Endothelial cell of umbilical vein (primary cell): Measurements from ENCODE around the gene KRT74. TPM values are rescaled to one million over a fixed set of nuclear protein-coding genes. Genes with fewer than 3 reads are reported as not detected.

Experiments
- BruUV-seq: library from RNA; stranded (reverse); fragments of 400-500 nt; replicated peaks from 2 replicates; lab custom pipeline; 2021; lab: Mats Ljungman, UMichigan
- CTCF ChIA-PET: fragments of 300-600, 350-600 bp; sonication (Branson Sonifier 250); formaldehyde crosslinking; loops from one replicate; lab custom pipeline; 2021; ENCODE audit warnings: antibody characterized with exemption, inconsistent platforms; lab: Charles Lee
- POLR2A ChIA-PET: fragments of 300-600, 350-600 bp; sonication (Branson Sonifier 250); formaldehyde crosslinking; loops from one replicate; lab custom pipeline; 2021; ENCODE audit warnings: antibody characterized with exemption, inconsistent platforms; lab: Charles Lee
- DNase-seq: peaks from one replicate; pipeline ENCODE4 v3.0.0-alpha.2; 2011; ENCODE audit warnings: low read depth, low spot score
- FAIRE-seq: peaks from 2 replicates; lab custom pipeline; 2011; peaks lifted over from hg19 to GRCh38; lab: Jason Lieb, UNC
- H2AFZ ChIP-seq: 2 replicates; pipeline ENCODE4 v1.6.0; 2012; ENCODE audit warnings: low read depth, low read length, control low read depth, inconsistent platforms
- H3K27ac ChIP-seq: 2 replicates; pipeline ENCODE4 v1.5.1; 2011; ENCODE audit warnings: low read depth, mild to moderate bottlenecking, control low read depth, low read length, moderate library complexity; ENCODE audit not compliant: insufficient read depth
- H3K27me3 ChIP-seq, 2 experiments: 2 replicates each; pipeline versions ENCODE4 v1.6.0 to v1.6.1; 2011; ENCODE audit warnings: low read length in 2 of 2, mixed read lengths in 1 of 2; ENCODE audit not compliant: control insufficient read depth in 2 of 2, insufficient read depth in 2 of 2
- H3K36me3 ChIP-seq, 2 experiments: 2 replicates in 1 of 2; 3 replicates in 1 of 2; pipeline ENCODE4 v1.5.1; 2011; ENCODE audit warnings: low read length in 2 of 2, mild to moderate bottlenecking in 1 of 2, moderate library complexity in 1 of 2; ENCODE audit not compliant: control insufficient read depth in 2 of 2, insufficient read depth in 2 of 2; ENCODE audit errors: extremely low read depth in 1 of 2
- H3K4me1 ChIP-seq: 3 replicates; pipeline ENCODE4 v1.5.1; 2011; ENCODE audit warnings: mild to moderate bottlenecking, low read length; ENCODE audit not compliant: control insufficient read depth, insufficient read depth; ENCODE audit errors: extremely low read depth
- H3K4me2 ChIP-seq: 2 replicates; pipeline ENCODE4 v1.6.1; 2011; ENCODE audit warnings: low read length, control low read depth, mixed read lengths; ENCODE audit not compliant: insufficient read depth
- H3K4me3 ChIP-seq, 3 experiments: fragments of 200-600 bp in 1 of 3; sonication (generic), shearing (Covaris generic) in 1 of 3; replicated peaks in 1 of 3; 2 replicates each; pipeline ENCODE4 v1.5.1; 2011 to 2016; ENCODE audit warnings: control low read depth in 3 of 3, low read length in 3 of 3, mild to moderate bottlenecking in 2 of 3, inconsistent platforms in 1 of 3, low read depth in 1 of 3, moderate library complexity in 1 of 3; ENCODE audit not compliant: insufficient read depth in 1 of 3
- H3K79me2 ChIP-seq: 2 replicates; pipeline ENCODE4 v1.6.0; 2012; ENCODE audit warnings: low read length, inconsistent platforms; ENCODE audit not compliant: control insufficient read depth, insufficient read depth
- H3K9ac ChIP-seq: replicated peaks from 2 replicates; pipeline ENCODE3; 2011; ENCODE audit warnings: low read length, control low read depth; ENCODE audit not compliant: insufficient read depth; ENCODE audit errors: extremely low read depth
- H3K9me1 ChIP-seq: replicated peaks from 3 replicates; pipeline ENCODE4 v1.6.0; 2011; ENCODE audit warnings: mild to moderate bottlenecking, low read length; ENCODE audit not compliant: control insufficient read depth, insufficient read depth; ENCODE audit errors: extremely low read depth
- H3K9me3 ChIP-seq: replicated peaks from 2 replicates; pipeline ENCODE4 v1.5.1; 2012; ENCODE audit warnings: low read length, inconsistent platforms; ENCODE audit not compliant: control insufficient read depth, insufficient read depth
- H4K20me1 ChIP-seq: replicated peaks from 2 replicates; pipeline ENCODE3; 2011; ENCODE audit warnings: mild to moderate bottlenecking, low read length; ENCODE audit not compliant: control insufficient read depth, insufficient read depth; ENCODE audit errors: extremely low read depth
- CTCF ChIP-seq, 2 donors: IDR thresholded peaks; 1 replicate in 1 of 2; 2 replicates in 1 of 2; pipeline ENCODE4 v1.5.1; 2011; ENCODE audit warnings: low read length in 2 of 2, mild to moderate bottlenecking in 2 of 2, moderate library complexity in 2 of 2, control low read depth in 1 of 2, inconsistent platforms in 1 of 2, low read depth in 1 of 2; ENCODE audit not compliant: insufficient read depth in 1 of 2; ENCODE audit errors: extremely low read depth in 1 of 2
- EZH2 ChIP-seq: IDR thresholded peaks from 2 replicates; pipeline ENCODE4 v1.6.1; 2012; ENCODE audit warnings: borderline replicate concordance, low read depth, mild to moderate bottlenecking, moderate library complexity, low read length, inconsistent platforms; ENCODE audit not compliant: severe bottlenecking
- FOS ChIP-seq: IDR thresholded peaks from 2 replicates; pipeline ENCODE4 v1.6.1; 2011; ENCODE audit warnings: mild to moderate bottlenecking, low read length, moderate library complexity, borderline replicate concordance; ENCODE audit not compliant: insufficient read depth
- GATA2 ChIP-seq: IDR thresholded peaks from 2 replicates; pipeline ENCODE4 v1.7.0; 2011; ENCODE audit warnings: low read depth, mild to moderate bottlenecking, moderate library complexity, mixed read lengths, low read length; ENCODE audit not compliant: insufficient read length, insufficient read depth
- JUN ChIP-seq: IDR thresholded peaks from 2 replicates; pipeline ENCODE4 v1.6.1; 2011; ENCODE audit warnings: borderline replicate concordance, low read depth; ENCODE audit not compliant: insufficient read length, insufficient read depth
- MAX ChIP-seq: IDR thresholded peaks from 2 replicates; pipeline ENCODE4 v1.6.1; 2011; ENCODE audit not compliant: insufficient read depth, insufficient read length
- MYC ChIP-seq: IDR thresholded peaks from one replicate; pipeline ENCODE4 v1.6.1; 2011; ENCODE audit warnings: mild to moderate bottlenecking, low read depth, low read length
- POLR2A ChIP-seq: IDR thresholded peaks from 2 replicates; pipeline ENCODE4 v1.6.1; 2012; ENCODE audit warnings: low read depth, mild to moderate bottlenecking, control low read depth, low read length
- POLR2AphosphoS5 ChIP-seq: IDR thresholded peaks from 2 replicates; pipeline ENCODE4 v1.6.1; 2012; ENCODE audit warnings: low read depth, mild to moderate bottlenecking, control low read depth, low read length, moderate library complexity; ENCODE audit not compliant: insufficient read depth
- dilution Hi-C: fragments of 300-500 bp; cut with MboI; formaldehyde crosslinking; loops from one replicate; pipeline ENCODE4 v1.15.0; 2019; ENCODE audit warnings: low sequenced_read_pairs; ENCODE audit not compliant: extremely low pct_ligation_motif_present
- intact Hi-C: fragments of 100-400 bp; cut with micrococcal nuclease; formaldehyde crosslinking; loops from one replicate; pipeline ENCODE4 v1.10.0; 2022
- polyA plus RNA-seq, 4 experiments: library from polyadenylated mRNA; depleted of rRNA in 3 of 4; stranded (reverse) in 3 of 4; unstranded in 1 of 4; fragments of >200 nt; gene quantifications; 2 replicates each; pipeline versions ENCODE4 v1.2.1 to v1.2.3, GENCODE V29; 2011 to 2012; ENCODE audit warnings: missing spikeins in 1 of 4
- total RNA-seq: library from RNA; stranded (reverse); gene quantifications from 2 replicates; pipeline ENCODE4 v1.2.3, GENCODE V29; 2021

Gene KRT74
- total and polyA plus RNA-seq, 2 donors (not counting 3 experiments of a cell fraction or from before 2014, with no cell fraction given): not detected

- Histone ChIP-seq H3K36me3 (no peaks in the 10 kb centered on the region), H3K9me1 (no peaks in the 10 kb centered on the region), H3K4me1 (no peaks in the 10 kb centered on the region), H3K27me3 (peaks cover 1 to 9% of the 10 kb centered on the region in 2 experiments), H3K4me3 (no peak overlapping the region), H3K9ac (no peak overlapping the region), H2AFZ (no peak overlapping the region), H3K4me2 (no peak overlapping the region), H3K79me2 (no peaks in the 10 kb centered on the region), H3K9me3 (no peaks in the 10 kb centered on the region), H3K27ac (no peak overlapping the region), H4K20me1 (no peaks in the 10 kb centered on the region)
- FAIRE-seq: no peak
- intact Hi-C loops: no loop called here
- TF ChIP-seq JUN: no peak
- TF ChIP-seq FOS: no peak
- no peak for TF ChIP-seq POLR2AphosphoS5
- TF ChIP-seq EZH2: no peak
- no peak for TF ChIP-seq MAX
- no peak for TF ChIP-seq POLR2A
- no peak for TF ChIP-seq GATA2
- TF ChIP-seq MYC: no peak
- no peak for TF ChIP-seq CTCF (IDR thresholded peaks at IDR 0.05; ENCODE audit: extremely low read depth in 1 of 2, insufficient read depth in 1 of 2, low read depth in 1 of 2, low read length in 2 of 2)
- ChIA-PET POLR2A (no interaction called here), CTCF (no interaction called here)
- no TSS peak for BruUV-seq
- dilution Hi-C loops: no loop called here
- DNase-seq: no peak
Measured at GRCh38 chr12:52607314-52607713, 33.7 kb upstream of the KRT74 start.
